HPDE6-E6E7 (cell line): Measurements from ENCODE around the gene CSMD2.

Experiments used
- DNase-seq: peaks from one replicate; pipeline ENCODE4 v3.0.0; 2011; ENCODE audit warnings: missing footprints; ENCODE audit errors: extremely low spot score

Gene CSMD2

GRCh38 chr1:33854091-33854490 lies 310.9 kb downstream of the CSMD2 start:
- no peak for DNase-seq

GRCh38 chr1:33853431-33853830 lies 311.6 kb downstream of the CSMD2 start:
- no peak for DNase-seq

GRCh38 chr1:33852711-33853110 lies 312.3 kb downstream of the CSMD2 start:
- DNase-seq, result no peak

DNA sequence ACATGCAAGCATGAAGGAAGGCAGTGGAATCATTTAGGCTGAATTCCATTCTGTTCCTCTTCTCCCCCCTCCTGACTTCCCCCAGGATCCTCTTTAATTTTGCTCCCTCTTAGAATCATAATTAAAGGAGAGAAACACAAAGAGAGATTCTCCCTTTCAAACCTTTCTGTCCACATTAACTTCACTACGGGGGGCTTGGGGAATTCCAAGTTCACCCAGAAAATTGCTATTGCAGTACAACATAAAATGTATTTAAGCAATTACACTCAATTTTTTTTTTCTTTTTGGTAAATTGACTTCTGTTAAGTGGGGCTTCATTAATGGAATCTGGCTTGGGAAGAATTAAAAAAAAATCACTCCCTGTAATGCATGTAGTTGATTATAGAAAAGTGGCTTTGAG lies 314.5 kb downstream of the CSMD2 start:
- DNase-seq, result no peak

GRCh38 chr1:33849211-33849610 lies 315.8 kb downstream of the CSMD2 start:
- DNase-seq, result no peak

GRCh38 chr1:33848205-33848937 lies 316.7 kb downstream of the CSMD2 start:
- DNase-seq, result no peak

DNA sequence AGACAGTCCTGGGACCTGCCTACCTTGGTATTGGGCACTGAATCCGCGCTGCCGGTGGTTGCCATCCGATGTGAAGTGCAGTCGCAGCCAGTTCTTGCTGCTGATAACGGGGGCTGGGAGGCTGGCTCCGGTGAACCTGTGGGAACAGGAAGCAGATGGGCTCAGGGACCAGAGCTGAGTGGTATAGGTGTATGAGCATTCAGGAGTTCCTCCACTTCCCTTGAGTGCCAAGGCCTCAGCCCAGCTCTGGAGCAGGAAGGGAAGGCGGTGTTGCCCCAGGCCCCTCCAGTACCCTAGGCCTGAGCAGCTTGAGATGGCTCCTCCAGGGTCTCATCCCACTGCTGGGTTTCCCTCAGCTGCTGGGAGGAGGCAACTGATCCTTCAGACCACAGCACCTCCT lies 318.2 kb downstream of the CSMD2 start:
- DNase-seq, result no peak

- DNase-seq, result no peak
Measured at GRCh38 chr1:33844166-33844565, 320.9 kb downstream of the CSMD2 start.

DNA sequence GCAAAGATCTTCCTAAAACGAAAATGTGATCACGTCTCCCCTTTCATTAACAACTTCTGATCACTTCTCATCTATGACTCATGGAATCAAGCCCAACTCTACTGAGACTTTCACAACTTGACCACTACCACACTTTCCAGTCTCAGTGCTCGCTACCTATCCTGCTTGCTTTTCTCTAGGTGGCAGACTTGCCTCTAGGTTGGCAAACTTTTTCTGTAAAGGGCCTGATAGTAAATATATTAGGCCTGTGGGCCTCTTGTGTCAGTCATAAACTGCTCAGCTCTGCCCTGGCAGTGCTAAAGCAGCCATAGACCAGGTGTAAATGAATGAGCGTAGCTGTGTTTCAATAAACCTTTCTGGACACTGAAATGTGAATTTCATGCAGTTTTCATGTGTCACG lies 322.7 kb downstream of the CSMD2 start:
- DNase-seq, result no peak

- DNase-seq, result no peak
Measured at GRCh38 chr1:33841494-33841893, 323.5 kb downstream of the CSMD2 start.

DNA sequence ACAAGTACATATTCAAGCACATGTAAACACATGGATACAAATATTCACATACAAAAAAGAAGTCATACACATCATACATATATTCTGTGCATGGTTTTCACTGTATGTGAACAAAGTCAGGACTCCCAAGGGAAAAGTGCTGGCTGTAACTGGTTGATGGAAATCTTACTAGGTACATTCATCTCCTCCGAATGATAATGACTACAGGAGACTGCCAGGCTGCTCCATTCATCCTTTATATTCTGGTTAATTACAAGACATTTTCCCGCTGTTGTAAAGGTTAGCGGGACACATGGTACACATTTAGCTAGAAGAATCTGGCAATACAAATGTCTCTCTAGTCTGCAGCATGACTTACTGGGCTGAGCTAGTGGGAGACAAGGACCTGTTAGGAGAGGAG lies 327.4 kb downstream of the CSMD2 start:
- no peak for DNase-seq

- DNase-seq, result no peak
Measured at GRCh38 chr1:33836911-33837310, 328.1 kb downstream of the CSMD2 start.

DNA sequence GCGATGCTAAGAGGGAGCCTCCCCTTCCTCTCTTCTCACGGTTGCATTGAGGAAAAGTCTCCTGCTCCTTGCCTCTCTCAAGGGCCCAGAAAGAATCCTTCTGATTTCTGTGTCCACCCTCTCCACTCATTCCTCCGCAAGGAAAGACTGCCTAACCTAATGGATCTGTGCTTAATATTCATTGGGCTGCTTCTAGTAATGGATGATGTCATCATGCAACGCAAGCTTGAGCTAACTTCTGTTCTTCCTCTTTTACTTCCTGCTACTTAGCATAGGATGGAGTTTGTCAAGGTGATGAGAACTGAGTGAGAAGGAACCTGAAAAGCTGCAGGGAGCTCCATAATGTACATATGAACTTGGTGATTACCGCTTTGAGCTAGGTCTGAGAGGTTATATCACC lies 336.4 kb downstream of the CSMD2 start:
- no peak for DNase-seq

DNA sequence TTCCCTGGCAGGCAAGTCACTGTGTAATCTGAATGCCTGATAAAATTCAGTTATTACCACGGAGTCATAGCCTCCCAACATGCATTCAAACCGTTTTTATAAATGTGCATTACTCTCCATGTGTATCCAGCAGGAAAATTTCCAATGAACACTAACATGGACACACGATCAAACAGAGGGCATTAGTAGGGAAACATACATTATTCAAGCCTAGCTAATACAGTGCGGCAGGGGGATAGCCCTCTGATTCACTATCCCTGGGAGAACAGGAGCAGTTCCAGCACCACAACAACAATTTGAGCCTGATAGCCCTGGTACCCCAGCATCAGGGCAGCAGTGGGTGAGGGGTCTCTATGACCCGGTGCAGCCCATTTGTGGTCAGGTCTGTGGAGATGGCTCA lies 337.0 kb downstream of the CSMD2 start:
- DNase-seq, result no peak

DNA sequence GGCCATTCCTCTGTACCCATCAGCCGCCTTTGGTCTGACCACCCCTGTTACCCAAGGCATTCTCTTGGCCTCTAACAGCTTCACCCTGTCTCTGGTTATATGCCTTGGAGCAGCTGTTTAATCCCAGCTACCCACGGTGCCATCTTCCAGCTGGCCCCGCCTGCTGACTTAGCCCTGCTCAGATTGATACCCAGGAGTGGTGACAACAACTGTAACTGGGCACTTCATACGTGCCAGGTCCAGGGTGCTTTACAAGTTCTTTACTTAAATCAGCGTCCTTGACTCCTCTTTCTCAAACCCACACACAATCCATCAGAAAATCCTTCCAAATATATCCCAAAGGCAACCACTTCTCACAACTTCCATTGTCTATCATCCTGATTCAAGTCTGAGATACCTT lies 338.3 kb downstream of the CSMD2 start:
- DNase-seq, result no peak

- no peak for DNase-seq
Measured at GRCh38 chr1:33826311-33826710, 338.7 kb downstream of the CSMD2 start.

GRCh38 chr1:33825506-33825905 lies 339.5 kb downstream of the CSMD2 start:
- no peak for DNase-seq

- DNase-seq, result no peak
Measured at GRCh38 chr1:33824971-33825370, 340.1 kb downstream of the CSMD2 start.

- no peak for DNase-seq
Measured at GRCh38 chr1:33824321-33824720, 340.7 kb downstream of the CSMD2 start.

GRCh38 chr1:33823830-33824229 lies 341.2 kb downstream of the CSMD2 start:
- no peak for DNase-seq

DNA sequence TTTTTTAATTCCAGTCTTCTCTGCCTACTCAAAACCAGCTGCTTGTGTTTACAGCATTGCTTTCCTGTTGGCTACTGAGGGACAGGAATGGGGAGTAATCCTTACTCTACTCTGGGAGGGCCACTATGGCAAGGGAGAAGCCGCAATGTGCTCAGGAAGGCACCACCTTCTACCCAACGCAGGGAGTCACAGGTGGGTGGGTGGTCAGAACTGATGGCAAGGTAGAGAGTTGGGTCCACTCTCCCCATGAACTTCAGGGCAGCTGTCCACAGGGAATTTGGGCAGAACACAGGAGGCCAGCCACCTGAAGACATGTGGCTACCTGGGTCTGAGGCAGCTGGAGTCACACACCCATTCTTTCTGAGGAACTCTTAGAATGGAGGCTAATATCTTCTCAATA lies 341.6 kb downstream of the CSMD2 start:
- no peak for DNase-seq

GRCh38 chr1:33822396-33822795 lies 342.6 kb downstream of the CSMD2 start:
- no peak for DNase-seq

GRCh38 chr1:33821291-33821690 lies 343.7 kb downstream of the CSMD2 start:
- no peak for DNase-seq

GRCh38 chr1:33820804-33821203 lies 344.2 kb downstream of the CSMD2 start:
- DNase-seq, result no peak
